Non-pigmented ciliary epithelial cell (primary cell): ENCODE data around the gene RAPH1.

Source experiments
- DNase-seq: peaks from one replicate; pipeline ENCODE4 v3.0.0-alpha.2; 2010; ENCODE audit warnings: low read depth

Gene RAPH1

GRCh38 chr2:203489531-203489930, 45.6 kb downstream of the RAPH1 start:
- no peak for DNase-seq

- DNase-seq = no peak
Measured at GRCh38 chr2:203484266-203485112, 50.6 kb downstream of the RAPH1 start.

- no peak for DNase-seq
Measured at GRCh38 chr2:203480623-203481022, 54.5 kb downstream of the RAPH1 start.

DNA sequence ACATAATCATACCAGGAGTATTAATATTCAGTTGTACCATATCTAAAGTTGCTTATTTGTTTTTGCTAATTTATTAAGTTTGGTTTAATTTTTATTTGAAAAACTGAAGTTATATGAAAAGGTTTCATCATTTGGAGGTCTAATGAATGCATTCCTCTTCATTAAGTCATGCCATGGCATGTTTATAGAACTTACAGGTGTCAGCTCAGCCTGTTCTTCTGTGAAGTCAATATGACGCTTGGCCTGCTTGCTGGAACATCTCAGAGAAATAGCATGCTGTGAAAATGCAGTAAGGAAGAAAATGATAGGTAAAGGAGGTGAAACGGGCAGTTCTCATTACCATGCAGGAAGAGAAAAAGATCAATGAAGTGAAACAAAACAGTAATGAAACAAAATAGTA, 58.2 kb downstream of the RAPH1 start:
- DNase-seq = no peak

GRCh38 chr2:203471323-203471722, 63.8 kb downstream of the RAPH1 start:
- no peak for DNase-seq

GRCh38 chr2:203470371-203470770, 64.7 kb downstream of the RAPH1 start:
- DNase-seq = no peak

DNA sequence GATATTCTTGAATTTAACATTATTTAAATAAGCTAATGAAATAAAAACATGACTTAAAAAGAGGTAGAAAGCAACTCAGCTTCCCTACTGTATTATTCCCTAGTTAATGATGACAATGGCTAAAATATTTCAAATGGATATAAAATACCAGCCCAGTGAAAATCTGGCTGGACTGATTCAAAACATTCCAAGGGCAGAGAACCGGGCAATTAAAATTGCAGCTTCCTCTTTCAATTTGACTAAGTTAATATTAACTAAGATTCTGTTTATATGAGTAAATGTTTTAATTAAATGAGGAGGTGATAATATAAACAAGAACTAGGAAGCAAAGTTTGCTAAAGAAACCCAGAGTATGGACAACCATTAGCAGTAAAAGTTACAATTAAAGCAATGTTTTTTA, 65.6 kb downstream of the RAPH1 start:
- no peak for DNase-seq

DNA sequence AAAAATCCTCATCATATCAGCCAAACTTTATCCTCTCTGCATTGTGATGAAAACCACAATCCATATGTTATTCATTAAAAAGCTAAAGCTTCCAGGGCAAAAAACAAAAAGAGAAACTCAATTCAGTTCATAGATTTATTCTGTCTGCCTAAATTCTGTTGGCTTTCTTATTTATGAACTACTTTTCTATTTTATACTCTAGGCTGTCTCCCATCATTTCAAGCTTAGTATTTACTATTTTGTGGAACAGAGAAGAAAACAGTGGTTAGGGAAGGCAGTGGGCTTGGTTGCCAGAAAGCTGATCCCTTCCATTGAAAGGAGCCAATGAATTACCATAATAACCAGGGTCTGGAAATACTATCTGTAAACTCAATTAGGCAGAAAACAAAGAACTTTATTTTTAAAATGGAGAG, 71.8 kb downstream of the RAPH1 start:
- DNase-seq = no peak

DNA sequence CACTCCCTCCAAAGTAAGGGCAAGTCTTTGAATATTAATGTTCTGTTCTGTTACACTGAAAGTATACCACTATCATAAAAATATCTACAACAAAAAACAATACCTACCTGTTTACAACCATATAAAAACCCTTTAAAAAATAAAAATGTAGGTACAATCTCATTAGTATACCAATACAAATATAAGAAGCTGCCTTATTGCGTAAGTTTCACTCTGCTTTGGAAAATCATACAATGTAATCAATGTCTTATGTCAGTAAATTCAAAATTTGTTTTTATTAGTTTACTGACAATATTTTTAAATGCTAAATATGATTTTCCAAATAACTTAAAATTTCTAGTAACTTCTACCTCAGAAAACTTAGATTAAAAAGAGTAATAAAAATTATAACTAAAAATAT, 72.8 kb downstream of the RAPH1 start:
- DNase-seq = no peak

- DNase-seq = no peak
Measured at GRCh38 chr2:203461746-203462145, 73.4 kb downstream of the RAPH1 start.

DNA sequence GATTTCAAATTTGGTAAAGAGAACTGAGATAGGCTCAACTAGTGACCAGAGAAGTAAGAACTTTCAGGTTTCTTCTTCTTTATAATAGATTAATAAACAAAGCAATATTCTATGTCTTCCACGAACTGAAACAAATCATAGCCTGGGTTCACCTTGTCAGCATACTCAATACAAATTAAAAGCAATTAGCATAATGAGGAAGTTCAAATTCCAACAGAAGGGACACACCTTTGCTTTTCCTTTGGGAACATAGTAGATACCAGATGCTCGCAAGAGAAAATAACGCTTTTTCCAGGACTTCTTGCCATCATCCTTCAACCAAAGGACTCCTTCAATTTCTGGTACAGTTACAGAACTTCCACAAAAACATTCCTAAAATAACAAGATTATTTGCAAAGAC, 79.9 kb downstream of the RAPH1 start:
- DNase-seq = no peak

- DNase-seq = peak; percentile 24
Measured at GRCh38 chr2:203453858-203454451, 81.1 kb downstream of the RAPH1 start.

DNA sequence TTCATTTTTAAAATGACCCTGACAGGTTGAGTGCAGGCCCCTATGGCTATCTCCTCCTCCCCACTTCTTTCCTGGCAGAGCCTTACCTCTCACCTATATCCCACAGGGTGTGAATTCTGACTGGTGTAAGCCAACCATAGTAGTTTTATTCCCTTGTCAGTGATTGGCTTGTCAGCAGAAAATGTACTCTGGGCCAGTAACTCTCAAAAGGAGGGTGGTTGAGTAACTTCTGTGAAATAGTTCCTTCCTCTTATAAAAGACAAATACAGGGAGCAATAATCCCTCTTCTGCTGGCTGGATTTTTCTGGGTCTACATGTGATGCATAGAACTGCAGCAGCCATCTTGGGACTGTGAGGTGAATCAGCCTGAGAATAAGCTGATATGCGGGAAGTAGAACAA, 83.4 kb downstream of the RAPH1 start:
- peak; percentile 5 for DNase-seq

- peak; percentile 4 for DNase-seq
Measured at GRCh38 chr2:203451011-203451410, 84.1 kb downstream of the RAPH1 start.

GRCh38 chr2:203450561-203450960, 84.5 kb downstream of the RAPH1 start:
- DNase-seq = no peak

DNA sequence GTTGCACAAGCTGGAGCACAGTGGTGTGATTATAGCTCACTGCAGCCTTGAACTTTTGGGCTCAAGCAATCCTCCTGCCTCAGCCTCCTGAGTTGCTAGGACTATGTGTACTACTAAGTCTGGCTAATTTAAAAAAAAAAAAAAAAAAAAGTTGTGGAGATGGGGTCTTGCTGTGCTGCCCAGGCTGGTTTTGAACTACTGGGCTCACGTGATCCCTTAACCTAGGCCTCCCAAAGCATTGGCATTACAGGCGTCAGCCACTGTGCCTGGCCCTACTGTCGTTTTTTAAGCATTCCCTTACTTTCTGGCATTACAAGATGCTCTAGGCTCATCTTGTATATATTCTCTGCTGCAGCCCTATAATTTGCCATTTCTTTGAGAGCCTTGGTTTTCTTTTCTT, 88.3 kb downstream of the RAPH1 start:
- no peak for DNase-seq

- peak; percentile 49 for DNase-seq
Measured at GRCh38 chr2:203446071-203446481, 89.0 kb downstream of the RAPH1 start.

DNA sequence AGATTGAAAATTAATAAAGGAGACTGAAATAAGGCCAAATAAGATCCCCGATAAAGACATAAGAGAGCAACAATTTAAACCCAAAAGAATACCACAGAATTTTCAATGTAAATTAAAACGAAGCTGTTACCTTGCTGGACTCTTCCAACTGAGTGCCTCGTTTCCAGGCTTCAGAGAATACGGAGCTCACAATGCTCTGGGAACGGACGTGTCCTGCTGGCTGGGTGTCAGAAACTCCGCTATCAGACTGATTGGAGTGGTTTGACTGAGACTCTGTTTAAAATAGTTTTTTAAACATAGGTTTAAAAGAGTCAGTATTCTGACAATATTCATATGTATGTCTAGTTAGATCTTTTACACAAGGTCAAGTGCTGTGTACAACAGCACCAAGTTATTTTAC, 90.4 kb downstream of the RAPH1 start:
- no peak for DNase-seq

GRCh38 chr2:203442463-203442862, 92.6 kb downstream of the RAPH1 start:
- DNase-seq = no peak

GRCh38 chr2:203441463-203441862, 93.6 kb downstream of the RAPH1 start:
- DNase-seq = no peak

GRCh38 chr2:203440671-203441070, 94.4 kb downstream of the RAPH1 start:
- no peak for DNase-seq

- DNase-seq = no peak
Measured at GRCh38 chr2:203438528-203438927, 96.6 kb downstream of the RAPH1 start.

DNA sequence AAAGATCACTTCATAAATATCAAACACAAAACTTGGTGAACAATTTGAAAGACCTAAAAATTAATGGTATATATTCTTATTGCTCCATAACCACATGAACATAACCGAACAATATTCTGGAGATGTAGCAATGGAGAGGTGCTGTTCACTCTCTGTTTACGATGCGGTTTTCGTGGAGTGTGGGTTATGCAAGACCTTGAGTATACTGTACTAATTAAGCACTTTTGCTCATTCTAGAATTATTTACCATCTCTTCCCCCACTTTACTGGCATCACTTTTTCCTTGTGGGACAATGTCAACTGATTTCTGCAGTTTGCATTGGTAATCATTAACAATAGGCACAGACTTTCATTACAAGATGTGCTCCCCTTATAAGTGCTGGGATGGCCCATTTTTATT, 97.6 kb downstream of the RAPH1 start:
- DNase-seq = no peak

GRCh38 chr2:203436496-203436895, 98.6 kb downstream of the RAPH1 start:
- no peak for DNase-seq
